CD4-positive, alpha-beta T cell treated with Interleukin-4 for 1 hour (primary cell): ENCODE data around the gene CNPY4.
A peak's percentile ranks its signal among the peaks of the same experiment; 100 is the strongest.

Experiments used
- DNase-seq, 2 donors: peaks; one replicate each; pipeline ENCODE4 v3.0.0-alpha.2; 2020 to 2022

The CNPY4 gene

GRCh38 chr7:100167912-100168323 lies 48.5 kb downstream of the CNPY4 start:
- no peak for DNase-seq

GRCh38 chr7:100169147-100169850 lies 49.9 kb downstream of the CNPY4 start:
- DNase-seq, result peak; percentile 17 to 27

- no peak for DNase-seq
Measured at GRCh38 chr7:100170101-100170897, 50.9 kb downstream of the CNPY4 start.

GRCh38 chr7:100171087-100171681 lies 51.8 kb downstream of the CNPY4 start:
- DNase-seq, result peak; percentile 24 to 55

GRCh38 chr7:100171840-100172239 lies 52.4 kb downstream of the CNPY4 start:
- DNase-seq, result peak in 1 of 2 donors; percentile 33

- no peak for DNase-seq
Measured at GRCh38 chr7:100173806-100174495, 54.5 kb downstream of the CNPY4 start.

- no peak for DNase-seq
Measured at GRCh38 chr7:100174582-100174981, 55.1 kb downstream of the CNPY4 start.
